Sigmoid colon (tissue), 7 donors: ENCODE data around the gene ST14. TPM values are rescaled to one million over a fixed set of nuclear protein-coding genes. Genes with fewer than 3 reads are reported as not detected.

ENCODE experiments used
- DNase-seq: peaks from one replicate; pipeline ENCODE4 v3.0.0-alpha.2; 2019
- H3K27ac ChIP-seq, 4 donors: fragments of 200-600 bp; sonication (generic); one replicate each; pipeline ENCODE4 v1.5.1; 2016 to 2019; ENCODE audit warnings: mild to moderate bottlenecking in 1 of 4
- H3K27me3 ChIP-seq, 3 donors: fragments of 200-600 bp; sonication (generic); one replicate each; pipeline ENCODE4 v1.5.1; 2019; ENCODE audit warnings: mild to moderate bottlenecking in 1 of 3
- H3K36me3 ChIP-seq, 4 donors: fragments of 200-600 bp; sonication (generic); one replicate each; pipeline ENCODE4 v1.5.1; 2016 to 2019
- H3K4me1 ChIP-seq, 4 donors: fragments of 200-600 bp; sonication (generic); one replicate each; pipeline ENCODE4 v1.5.1; 2017 to 2019
- H3K4me3 ChIP-seq, 4 donors: fragments of 200-600 bp; sonication (generic); one replicate each; pipeline ENCODE4 v1.5.1; 2017 to 2019; ENCODE audit warnings: mild to moderate bottlenecking in 2 of 4, moderate library complexity in 1 of 4
- H3K9me3 ChIP-seq, 4 donors: fragments of 200-600 bp in 3 of 4; sonication (generic) in 3 of 4; one replicate each; pipeline versions ENCODE4 v1.5.1 to v1.6.1; 2013 to 2019
- EP300 ChIP-seq, 4 donors: sonication (generic); formaldehyde crosslinking; IDR thresholded peaks; one replicate each; pipeline ENCODE4 v1.6.1; 2017; ENCODE audit warnings: antibody characterized with exemption in 4 of 4
- POLR2A ChIP-seq, 2 donors: fragments of 450-650 bp; IDR thresholded peaks; one replicate each; pipeline ENCODE4 v1.6.1; 2016; ENCODE audit warnings: antibody characterized with exemption in 2 of 2, mild to moderate bottlenecking in 2 of 2, moderate library complexity in 2 of 2
- POLR2AphosphoS5 ChIP-seq, 4 donors: sonication (generic); formaldehyde crosslinking; IDR thresholded peaks; one replicate each; pipeline ENCODE4 v1.6.1; 2017; ENCODE audit warnings: antibody characterized with exemption in 4 of 4
- WGBS, 2 donors: extraction: QIAGEN DNeasy Blood & Tissue Kit; methylation state at CpG; one replicate each; pipeline ENCODE4 v1.1.7; 2013; 5-methylcytosine and 5-hydroxymethylcytosine counted together
- intact Hi-C: fragments of 100-400 bp; cut with DNase I; formaldehyde crosslinking; loops from one replicate; pipeline ENCODE4 v1.15.1; 2023
- polyA plus RNA-seq, 3 donors: library from polyadenylated mRNA; stranded (reverse); fragments of 200-250 nt; gene quantifications; one replicate each; pipeline ENCODE4 v1.2.3, GENCODE V29; 2013
- total RNA-seq, 4 donors: library from RNA; depleted of rRNA; stranded (reverse); fragments of >200 nt; gene quantifications; one replicate each; pipeline ENCODE4 v1.1.0, GENCODE V29; 2016
- TF ChIP-seq, protein P1 (sequence below), 4 experiments: fragments of 450-650 bp in 3 of 4; fragments of 200-600 bp in 1 of 4; IDR thresholded peaks; one replicate each; pipeline ENCODE4 v1.5.1; 2016 to 2019; ENCODE audit warnings: antibody characterized with exemption in 4 of 4, mild to moderate bottlenecking in 3 of 4, moderate library complexity in 2 of 4
- donor health status: healthy with polysubstance abuse.
- donor health status: Bipolar disorder and iron deficiency.
- donor health status: healthy.

Gene ST14
- total and polyA plus RNA-seq, 7 donors: 1.8 to 324 (median 5.1) TPM

DNA sequence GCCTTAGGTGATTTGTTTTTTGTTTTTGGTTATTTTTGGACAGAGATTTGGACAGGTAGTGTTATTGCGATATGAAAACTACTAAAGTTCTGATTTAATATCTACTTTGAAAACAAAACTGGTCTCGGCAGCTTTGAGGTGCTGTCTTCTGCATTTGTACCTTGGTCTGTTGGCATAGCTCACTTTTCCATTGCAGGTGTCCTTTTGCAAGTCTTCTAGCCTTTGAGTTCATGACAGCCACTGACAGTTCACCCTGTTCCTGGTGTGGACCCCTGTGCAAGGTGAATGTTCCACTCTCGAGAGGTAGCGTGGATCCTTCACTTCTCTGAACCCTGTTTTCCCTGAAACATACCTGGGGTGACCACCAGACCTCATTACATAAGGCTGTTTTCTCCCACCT is 44.9 kb upstream of the ST14 start:
- WGBS, 2 donors: 81 to 93% methylated on average over 4 of the region's 4 CpGs
- Histone ChIP-seq H3K4me1 (peaks cover 0 to 17% (median 10%) of the 10 kb centered on the region in 4 donors), H3K27ac (no peak overlapping the region), H3K4me3 (no peak overlapping the region), H3K9me3 (no peaks in the 10 kb centered on the region), H3K36me3 (peaks cover 5 to 39% (median 10%) of the 10 kb centered on the region in 4 donors), H3K27me3 (no peaks in the 10 kb centered on the region)
- DNase-seq: no peak
- no peak for TF ChIP-seq POLR2AphosphoS5 (IDR thresholded peaks at IDR 0.05)
- TF ChIP-seq, protein P1, sequence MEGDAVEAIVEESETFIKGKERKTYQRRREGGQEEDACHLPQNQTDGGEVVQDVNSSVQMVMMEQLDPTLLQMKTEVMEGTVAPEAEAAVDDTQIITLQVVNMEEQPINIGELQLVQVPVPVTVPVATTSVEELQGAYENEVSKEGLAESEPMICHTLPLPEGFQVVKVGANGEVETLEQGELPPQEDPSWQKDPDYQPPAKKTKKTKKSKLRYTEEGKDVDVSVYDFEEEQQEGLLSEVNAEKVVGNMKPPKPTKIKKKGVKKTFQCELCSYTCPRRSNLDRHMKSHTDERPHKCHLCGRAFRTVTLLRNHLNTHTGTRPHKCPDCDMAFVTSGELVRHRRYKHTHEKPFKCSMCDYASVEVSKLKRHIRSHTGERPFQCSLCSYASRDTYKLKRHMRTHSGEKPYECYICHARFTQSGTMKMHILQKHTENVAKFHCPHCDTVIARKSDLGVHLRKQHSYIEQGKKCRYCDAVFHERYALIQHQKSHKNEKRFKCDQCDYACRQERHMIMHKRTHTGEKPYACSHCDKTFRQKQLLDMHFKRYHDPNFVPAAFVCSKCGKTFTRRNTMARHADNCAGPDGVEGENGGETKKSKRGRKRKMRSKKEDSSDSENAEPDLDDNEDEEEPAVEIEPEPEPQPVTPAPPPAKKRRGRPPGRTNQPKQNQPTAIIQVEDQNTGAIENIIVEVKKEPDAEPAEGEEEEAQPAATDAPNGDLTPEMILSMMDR (IDR thresholded peaks at IDR 0.05): no peak
- TF ChIP-seq EP300 (IDR thresholded peaks at IDR 0.05): no peak
- no peak for TF ChIP-seq POLR2A (IDR thresholded peaks at IDR 0.05)
- intact Hi-C loops: no loop called here

DNA sequence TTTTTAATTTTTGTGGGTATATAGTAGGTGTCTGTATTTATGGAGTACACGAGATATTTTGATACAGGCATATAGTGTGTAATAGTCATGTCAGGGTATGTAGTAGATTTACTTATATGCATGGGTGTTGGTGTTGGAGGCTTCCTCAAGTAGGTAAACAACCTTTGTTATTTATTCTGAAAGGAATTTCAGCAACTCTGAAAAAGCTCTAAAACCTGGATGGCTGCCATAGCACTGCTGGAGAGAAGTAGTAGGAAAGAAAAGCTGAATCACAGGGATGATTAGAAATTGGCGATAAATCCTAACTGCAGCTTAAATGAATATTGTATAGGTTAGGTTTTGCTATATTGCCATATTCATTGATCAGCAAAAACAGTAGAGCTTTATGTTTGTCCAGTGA is 44.4 kb upstream of the ST14 start:
- DNase-seq: no peak
- H3K4me1 ChIP-seq: peaks cover 0 to 17% (median 10%) of the 10 kb centered on the region in 4 donors
- no peak overlapping the region for H3K27ac ChIP-seq
- peaks cover 5 to 36% (median 8%) of the 10 kb centered on the region in 4 donors for H3K36me3 ChIP-seq
- H3K27me3 ChIP-seq: no peaks in the 10 kb centered on the region
- no peaks in the 10 kb centered on the region for H3K9me3 ChIP-seq
- intact Hi-C loops: no loop called here
- no peak overlapping the region for H3K4me3 ChIP-seq
- 55 to 88% methylated on average over 2 of the region's 2 CpGs for WGBS, 2 donors
- no peak for TF ChIP-seq POLR2AphosphoS5 (IDR thresholded peaks at IDR 0.05)
- TF ChIP-seq, protein P1 (IDR thresholded peaks at IDR 0.05): no peak
- no peak for TF ChIP-seq POLR2A (IDR thresholded peaks at IDR 0.05)

DNA sequence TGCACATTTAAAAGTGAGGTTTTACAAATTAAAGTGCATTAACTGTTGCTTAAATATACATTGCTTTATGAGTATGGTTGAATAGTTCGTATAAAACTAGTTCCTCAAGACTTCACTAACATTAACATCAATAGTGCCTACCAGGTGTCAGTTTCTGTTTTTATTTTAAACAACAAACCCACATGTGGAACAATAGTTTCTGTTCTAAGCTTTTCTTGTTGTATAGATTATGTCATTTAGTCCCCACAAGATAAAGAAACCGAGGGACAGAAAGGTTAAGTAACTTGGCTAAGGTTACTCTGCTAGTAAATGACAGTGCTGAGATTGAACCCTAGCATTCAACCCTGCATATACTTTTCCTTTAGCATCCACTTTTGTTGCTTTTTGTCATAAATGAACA is 41.4 kb upstream of the ST14 start:
- no peak for TF ChIP-seq POLR2AphosphoS5 (IDR thresholded peaks at IDR 0.05)
- TF ChIP-seq, protein P1 (IDR thresholded peaks at IDR 0.05): no peak
- no peak for TF ChIP-seq EP300 (IDR thresholded peaks at IDR 0.05)
- TF ChIP-seq POLR2A (IDR thresholded peaks at IDR 0.05): no peak
- H3K9me3 ChIP-seq: no peaks in the 10 kb centered on the region
- intact Hi-C loops: no loop called here
- peaks cover 0 to 17% (median 10%) of the 10 kb centered on the region in 4 donors for H3K4me1 ChIP-seq
- H3K4me3 ChIP-seq: no peak overlapping the region
- H3K36me3 ChIP-seq: peaks cover 9 to 22% (median 13%) of the 10 kb centered on the region in 4 donors
- DNase-seq: no peak
- WGBS, 2 donors: 50 to 70% methylated on average over 2 of the region's 2 CpGs
- H3K27me3 ChIP-seq: no peaks in the 10 kb centered on the region
- H3K27ac ChIP-seq: no peak overlapping the region

DNA sequence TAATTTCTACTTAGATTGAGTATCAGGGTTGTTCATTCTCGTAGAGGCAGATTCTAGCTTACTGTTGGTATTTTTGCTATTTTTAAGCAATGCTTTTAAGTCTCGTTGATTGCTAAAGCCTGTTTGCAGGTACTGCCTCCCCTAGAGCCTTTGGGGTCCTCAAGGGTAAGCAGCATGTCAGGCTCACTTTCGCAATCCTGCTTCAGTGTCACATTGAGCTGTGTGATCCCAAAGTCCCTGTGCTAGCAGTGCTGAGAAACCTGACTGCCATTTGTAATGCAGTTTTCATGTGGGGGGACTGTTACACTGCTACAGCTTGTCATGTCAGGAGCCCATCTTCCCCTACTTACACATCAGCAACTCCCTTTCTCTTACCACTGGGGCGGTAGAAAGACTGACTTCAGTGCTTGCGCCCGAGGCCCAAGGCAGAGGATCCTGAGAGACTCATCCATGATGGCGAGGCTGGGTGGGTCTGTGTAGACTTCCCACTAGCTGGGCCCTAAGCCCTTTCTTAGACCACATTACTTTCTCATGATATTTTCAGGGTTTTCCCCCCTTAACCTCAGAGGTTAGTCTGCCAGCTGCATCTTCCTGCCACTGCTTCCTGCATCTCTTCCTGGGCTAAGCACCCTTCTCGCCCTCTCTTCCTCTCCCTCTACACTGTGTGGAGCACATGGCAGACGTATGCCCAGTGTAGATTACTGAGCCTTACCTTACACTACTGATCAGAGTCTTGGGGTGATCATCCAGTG is 40.8 kb upstream of the ST14 start:
- WGBS, 2 donors: 72 to 90% methylated on average over 9 of the region's 9 CpGs
- Histone ChIP-seq H3K4me1 (peaks cover 0 to 18% (median 12%) of the 10 kb centered on the region in 4 donors), H3K9me3 (no peaks in the 10 kb centered on the region), H3K36me3 (peaks cover 15 to 22% (median 19%) of the 10 kb centered on the region in 4 donors), H3K27ac (no peak overlapping the region), H3K4me3 (no peak overlapping the region), H3K27me3 (no peaks in the 10 kb centered on the region)
- intact Hi-C loops: no loop called here
- TF ChIP-seq POLR2AphosphoS5 (IDR thresholded peaks at IDR 0.05) (no peak), EP300 (IDR thresholded peaks at IDR 0.05) (no peak), POLR2A (IDR thresholded peaks at IDR 0.05) (no peak)
- TF ChIP-seq, protein P1 (IDR thresholded peaks at IDR 0.05): no peak
- DNase-seq: no peak
